ENCODE data around the gene PCBD2.
"Not testable (repeated sequence)": the region's sequence is repeated elsewhere in the genome, so short reads cannot be mapped to it uniquely, and the experiment has no call there.

PCBD2 gene

GRCh38 chr5:134904610-134905245 lies at the start of gene PCBD2:
Gene PCBD2, plus strand, starts transcription at chr5:134905131. Its CDS starts 9 bp downstream, at chr5:134905140.
- peak; percentile 80 to 83 for DNase-seq (ENCODE audit: low read depth in 2 of 2, low spot score in 1 of 2)

DNA sequence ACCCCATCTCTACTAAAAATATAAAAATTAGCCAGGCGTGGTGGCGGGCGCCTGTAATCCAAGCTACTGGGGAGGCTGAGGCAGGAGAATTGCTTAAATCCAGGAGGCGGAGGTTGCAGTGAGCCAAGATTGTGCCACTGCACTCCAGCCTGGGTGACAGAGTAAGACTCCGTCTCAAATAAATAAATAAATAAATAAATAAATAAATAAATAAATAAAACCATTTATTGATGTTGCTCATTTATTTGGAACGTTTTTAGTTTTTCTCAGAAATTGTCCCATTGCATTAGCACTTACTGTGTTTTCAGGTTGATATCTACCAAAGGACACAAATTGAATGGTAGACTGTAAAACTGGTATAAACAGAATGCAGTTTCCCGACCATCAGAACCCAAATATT lies 48.5 kb upstream of the PCBD2 start:
- not testable (repeated sequence) for DNase-seq (ENCODE audit: low read depth in 2 of 2, low spot score in 1 of 2)

DNA sequence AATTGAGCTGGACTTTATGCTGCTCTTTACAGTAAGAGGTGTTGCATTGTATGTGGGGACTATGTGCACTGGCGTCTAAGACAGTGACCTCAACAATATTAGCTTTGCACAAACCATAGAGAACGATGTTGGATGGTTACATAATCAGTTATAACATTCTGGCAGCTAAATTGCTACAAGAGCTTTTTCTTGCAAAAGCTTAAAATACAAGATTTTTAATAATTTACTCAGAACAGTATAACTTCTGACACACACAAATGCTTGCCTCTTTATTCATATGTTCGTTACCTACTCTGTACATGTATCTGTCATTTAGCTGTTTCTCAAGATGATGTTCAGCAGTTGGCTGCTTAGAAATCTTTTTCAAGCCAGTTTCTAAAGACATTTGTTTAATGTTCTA lies 47.5 kb upstream of the PCBD2 start:
- no peak for DNase-seq (ENCODE audit: low read depth in 2 of 2, low spot score in 1 of 2)

DNA sequence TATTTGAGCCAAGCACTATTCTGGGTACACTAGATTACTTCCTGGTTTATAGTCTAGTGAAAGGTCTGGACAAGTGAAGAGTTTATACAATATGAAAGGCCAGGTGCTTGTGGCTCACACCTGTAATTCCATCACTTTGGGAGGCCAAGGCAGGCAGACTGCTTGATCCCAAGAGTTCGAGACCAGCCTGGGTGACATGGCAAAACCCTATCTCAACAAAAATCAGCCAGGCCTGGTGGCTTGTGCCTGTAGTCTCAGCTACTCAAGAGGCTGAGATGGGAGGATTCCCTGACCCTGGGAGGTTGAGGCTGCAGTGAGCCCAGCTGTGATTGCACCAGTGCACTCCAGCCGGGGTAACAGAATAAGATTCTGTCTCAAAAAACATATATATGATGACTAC lies 40.2 kb upstream of the PCBD2 start:
- no peak for DNase-seq (ENCODE audit: low read depth in 2 of 2, low spot score in 1 of 2)

DNA sequence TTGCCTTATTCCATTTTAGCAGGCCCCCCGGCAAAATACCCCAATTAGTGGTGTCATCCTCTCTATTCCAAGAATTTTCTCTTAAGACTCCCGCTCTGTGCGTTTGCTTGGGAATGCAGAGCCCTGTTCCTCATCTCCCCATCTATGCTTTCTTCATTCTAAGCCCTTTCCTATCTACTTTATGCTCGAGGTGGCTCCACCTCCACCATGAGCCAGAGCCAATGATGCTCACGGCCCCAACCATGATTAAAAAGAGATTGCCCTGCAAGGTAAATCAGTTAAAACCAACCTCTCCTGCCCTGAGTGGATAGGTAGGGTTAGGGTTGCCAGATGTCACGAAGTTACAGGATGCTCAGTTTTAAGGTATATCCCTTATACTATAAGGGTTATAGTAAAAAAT lies 31.4 kb upstream of the PCBD2 start:
- no peak for DNase-seq (ENCODE audit: low read depth in 2 of 2, low spot score in 1 of 2)

DNA sequence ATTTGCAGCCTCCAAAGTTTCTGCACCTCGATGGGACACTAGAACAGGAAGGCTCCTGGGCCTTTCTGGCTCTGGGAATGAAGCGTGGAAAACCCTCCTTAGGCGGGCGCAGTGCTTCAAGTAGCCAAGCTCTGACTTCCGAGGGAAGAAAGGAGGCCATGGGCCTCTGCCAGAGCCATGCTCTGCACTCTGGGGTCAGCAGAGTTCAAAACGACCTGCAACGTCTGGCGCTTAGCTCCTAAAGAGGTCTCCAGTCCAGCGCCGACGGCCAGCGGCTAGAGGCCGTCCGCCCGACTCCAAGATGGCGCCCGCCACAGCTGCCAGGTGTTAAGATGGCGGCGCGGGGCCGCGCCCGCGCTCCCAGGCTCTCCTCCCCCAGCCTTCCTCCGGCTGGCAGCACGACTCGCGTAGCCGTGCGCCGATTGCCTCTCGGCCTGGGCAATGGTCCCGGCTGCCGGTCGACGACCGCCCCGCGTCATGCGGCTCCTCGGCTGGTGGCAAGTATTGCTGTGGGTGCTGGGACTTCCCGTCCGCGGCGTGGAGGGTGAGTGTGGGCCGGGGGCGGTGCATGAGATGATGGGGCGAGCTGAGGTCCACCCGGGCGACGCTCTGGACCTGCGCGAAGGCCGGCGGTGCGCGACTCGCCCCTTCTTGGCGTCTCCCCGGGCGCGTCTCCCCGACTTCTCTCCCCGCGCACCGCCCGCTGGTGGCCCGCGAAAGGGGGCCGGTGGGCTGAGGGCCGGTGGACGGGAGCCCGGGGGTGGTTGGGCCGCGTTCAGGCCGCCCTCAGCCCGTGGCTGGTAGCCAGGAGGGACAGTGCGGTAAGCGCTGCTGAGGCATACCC lies 30.7 kb upstream of the PCBD2 start, which contains the start of gene TXNDC15:
TXNDC15 (plus strand) TSS at position 385 of the 844 bp plus-strand sequence; CDS start at position 442, 57 bp downstream.
- DNase-seq (ENCODE audit: low read depth in 2 of 2, low spot score in 1 of 2): peak; percentile 49 to 61

DNA sequence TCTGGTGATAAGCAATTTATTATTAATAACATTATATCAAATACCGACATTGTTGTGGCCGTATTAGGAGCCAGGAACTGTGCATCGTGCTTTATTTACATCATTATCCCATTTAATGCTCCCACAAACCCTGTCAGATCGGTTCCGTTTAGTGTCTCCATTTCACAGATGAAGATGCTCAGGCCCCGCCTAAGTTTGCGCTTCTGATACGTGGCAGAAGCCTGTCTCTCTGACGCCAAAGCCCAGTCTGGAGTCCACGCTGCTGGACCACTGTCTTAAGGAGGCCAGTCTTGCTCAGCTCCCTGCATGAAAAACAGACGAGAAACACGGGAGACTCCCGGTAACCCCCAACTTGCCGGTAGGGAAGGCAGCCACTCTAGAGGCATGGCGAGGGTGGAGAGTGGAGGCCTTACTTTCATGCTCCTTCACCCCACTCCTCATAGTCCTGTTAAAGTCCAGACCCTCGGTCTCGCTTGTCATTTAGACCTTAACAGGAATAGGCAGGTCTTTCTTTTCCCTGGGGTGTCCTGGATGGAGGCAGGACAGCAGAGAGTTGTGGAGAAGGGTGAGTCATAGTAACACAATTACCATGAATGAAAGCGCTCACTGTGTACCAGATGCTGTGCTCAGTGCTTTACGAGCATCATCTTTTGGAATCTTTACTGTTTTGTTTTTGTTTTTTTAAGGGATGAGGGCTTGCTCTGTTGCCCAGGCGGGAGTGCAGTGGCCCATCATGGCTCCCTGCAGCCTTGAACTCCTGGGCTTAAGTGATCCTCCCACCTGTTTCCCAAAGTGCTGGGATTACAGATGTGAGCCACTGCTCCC lies 29.9 kb upstream of the PCBD2 start:
- DNase-seq (ENCODE audit: low read depth in 2 of 2, low spot score in 1 of 2): no peak

DNA sequence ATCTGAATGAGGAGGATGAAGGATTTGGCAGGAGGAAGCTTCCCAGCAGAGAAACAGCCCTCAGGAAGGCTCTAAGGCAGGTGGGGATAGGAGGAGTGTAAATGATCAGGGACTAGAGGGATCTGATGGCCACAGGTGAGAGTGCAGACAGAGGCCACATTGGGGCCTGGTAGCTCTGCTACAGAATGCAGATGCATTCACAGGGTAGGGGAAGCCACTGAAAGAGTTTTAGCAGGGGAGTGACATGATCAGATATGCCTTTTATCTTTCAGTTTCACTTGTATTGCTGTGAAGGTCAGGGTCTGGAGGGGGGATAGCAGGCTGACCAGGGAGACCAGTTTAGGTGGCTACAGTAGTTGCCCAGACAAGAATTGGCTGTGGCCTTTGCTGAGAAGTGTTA lies 27.8 kb upstream of the PCBD2 start:
- DNase-seq (ENCODE audit: low read depth in 2 of 2, low spot score in 1 of 2): no peak

DNA sequence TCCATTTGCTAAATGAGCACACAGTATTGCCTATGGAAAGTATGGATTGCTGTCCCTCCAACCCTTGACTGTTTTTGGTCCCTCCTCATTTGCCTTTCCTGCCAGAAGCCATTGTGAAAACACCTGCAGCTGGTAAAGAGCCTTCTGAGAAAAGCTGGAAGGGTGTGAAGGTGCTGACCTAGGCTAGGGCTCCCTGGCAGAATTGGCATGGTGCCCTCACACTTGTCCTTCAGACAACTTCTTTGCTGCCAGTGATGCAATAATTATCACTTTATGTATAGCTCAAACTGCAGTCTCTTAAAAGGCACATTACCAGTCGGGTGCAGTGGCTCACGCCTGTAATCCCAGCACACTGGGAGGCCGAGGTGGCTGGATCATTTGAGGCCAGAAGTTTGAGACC lies 26.5 kb upstream of the PCBD2 start:
- no peak for DNase-seq (ENCODE audit: low read depth in 2 of 2, low spot score in 1 of 2)

GRCh38 chr5:134879456-134879855 lies 25.5 kb upstream of the PCBD2 start:
- no peak for DNase-seq (ENCODE audit: low read depth in 2 of 2, low spot score in 1 of 2)

DNA sequence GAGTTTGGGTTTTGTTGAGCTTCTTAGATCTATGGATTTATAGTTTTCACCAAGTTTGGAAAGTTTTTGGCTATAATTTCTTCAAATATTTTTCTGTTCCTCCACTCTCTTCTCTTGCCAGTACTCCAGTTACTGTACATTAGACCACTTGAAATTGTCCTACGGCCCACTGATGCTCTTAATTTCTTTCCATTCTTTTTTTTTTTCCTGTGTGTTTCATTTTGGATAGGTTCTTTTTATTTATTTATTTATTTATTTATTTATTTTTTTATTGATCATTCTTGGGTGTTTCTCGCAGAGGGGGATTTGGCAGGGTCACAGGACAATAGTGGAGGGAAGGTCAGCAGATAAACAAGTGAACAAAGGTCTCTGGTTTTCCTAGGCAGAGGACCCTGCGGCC lies 24.0 kb upstream of the PCBD2 start:
- DNase-seq (ENCODE audit: low read depth in 2 of 2, low spot score in 1 of 2): not testable (repeated sequence)

- not testable (repeated sequence) for DNase-seq (ENCODE audit: low read depth in 2 of 2, low spot score in 1 of 2)
Observed at GRCh38 chr5:134881711-134882110, 23.2 kb upstream of the PCBD2 start.

DNA sequence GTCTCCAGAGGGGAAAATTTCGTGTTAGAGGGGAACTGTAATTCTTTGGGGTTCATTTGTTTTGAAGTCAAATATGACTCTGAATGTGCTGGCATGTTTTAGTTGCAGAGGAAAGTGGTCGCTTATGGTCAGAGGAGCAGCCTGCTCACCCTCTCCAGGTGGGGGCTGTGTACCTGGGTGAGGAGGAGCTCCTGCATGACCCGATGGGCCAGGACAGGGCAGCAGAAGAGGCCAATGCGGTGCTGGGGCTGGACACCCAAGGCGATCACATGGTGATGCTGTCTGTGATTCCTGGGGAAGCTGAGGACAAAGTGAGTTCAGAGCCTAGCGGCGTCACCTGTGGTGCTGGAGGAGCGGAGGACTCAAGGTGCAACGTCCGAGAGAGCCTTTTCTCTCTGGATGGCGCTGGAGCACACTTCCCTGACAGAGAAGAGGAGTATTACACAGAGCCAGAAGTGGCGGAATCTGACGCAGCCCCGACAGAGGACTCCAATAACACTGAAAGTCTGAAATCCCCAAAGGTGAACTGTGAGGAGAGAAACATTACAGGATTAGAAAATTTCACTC lies 17.3 kb upstream of the PCBD2 start:
- no peak for DNase-seq (ENCODE audit: low read depth in 2 of 2, low spot score in 1 of 2)

GRCh38 chr5:134889335-134889734 lies 15.6 kb upstream of the PCBD2 start:
- DNase-seq (ENCODE audit: low read depth in 2 of 2, low spot score in 1 of 2): no peak

- DNase-seq (ENCODE audit: low read depth in 2 of 2, low spot score in 1 of 2): no peak
Observed at GRCh38 chr5:134891473-134891872, 13.5 kb upstream of the PCBD2 start.

DNA sequence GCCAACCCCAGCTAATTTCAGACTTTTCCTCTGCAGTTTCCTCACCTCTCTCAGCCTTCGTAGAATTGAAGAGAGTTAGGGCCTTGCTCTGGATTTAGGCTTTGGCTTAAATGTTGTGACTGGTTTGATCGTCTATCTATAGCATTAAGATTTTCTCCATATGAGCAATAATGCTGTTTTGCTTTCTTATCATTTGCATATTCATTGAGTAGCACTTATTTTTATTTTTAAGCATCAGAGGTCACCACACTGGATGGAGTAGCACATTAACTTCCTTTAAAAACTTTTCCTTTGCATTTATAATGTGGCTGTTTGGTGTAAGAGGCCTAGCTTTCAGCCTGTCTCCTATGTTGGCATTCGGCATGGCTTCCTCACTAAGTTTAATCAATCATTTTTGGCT lies 12.6 kb upstream of the PCBD2 start:
- no peak for DNase-seq (ENCODE audit: low read depth in 2 of 2, low spot score in 1 of 2)

- DNase-seq (ENCODE audit: low read depth in 2 of 2, low spot score in 1 of 2): no peak
Observed at GRCh38 chr5:134892926-134893325, 12.0 kb upstream of the PCBD2 start.

- DNase-seq (ENCODE audit: low read depth in 2 of 2, low spot score in 1 of 2): no peak
Observed at GRCh38 chr5:134893748-134894505, 11.0 kb upstream of the PCBD2 start.

DNA sequence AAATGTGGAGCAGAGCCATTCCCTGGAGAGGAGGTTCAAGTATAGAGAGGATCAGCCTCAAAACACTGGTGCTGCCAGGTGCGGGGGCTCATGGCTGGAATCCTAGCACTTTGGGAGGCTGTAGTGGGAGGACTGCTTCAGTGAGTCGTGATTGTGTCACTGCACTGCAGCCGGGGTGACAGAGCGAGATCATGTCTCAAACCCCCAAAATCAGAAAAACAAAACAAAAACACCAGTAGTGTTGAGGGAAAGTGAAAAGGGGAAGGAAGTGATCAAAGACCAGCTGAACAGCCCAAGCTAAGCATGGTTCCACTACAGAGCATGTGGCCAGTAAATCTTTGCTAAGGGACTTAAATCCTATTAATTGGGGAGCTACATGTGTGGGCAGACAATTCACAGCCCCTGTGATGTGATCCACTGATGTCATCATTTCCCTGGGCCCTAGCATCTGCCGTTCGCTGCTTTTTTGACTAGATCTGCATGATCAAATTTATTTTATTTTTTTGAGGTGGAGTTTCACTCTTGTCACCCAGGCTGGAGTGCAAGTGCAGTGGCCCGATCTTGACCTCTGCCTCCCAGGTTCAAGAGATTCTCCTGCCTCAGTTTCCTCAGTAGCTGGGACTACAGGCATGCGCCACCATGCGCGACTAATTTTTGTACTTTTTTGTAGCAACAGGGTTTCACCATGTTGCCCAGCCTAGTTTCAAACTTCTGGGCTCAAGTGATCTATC lies 2.7 kb upstream of the PCBD2 start:
- DNase-seq (ENCODE audit: low read depth in 2 of 2, low spot score in 1 of 2): no peak
